Calu3 (cell line): ENCODE measurements around the gene TRDN. TPM values are rescaled to one million over a fixed set of nuclear protein-coding genes. Genes with fewer than 3 reads are reported as not detected.

Source experiments
- BruUV-seq: library from RNA; stranded (reverse); fragments of 400-500 nt; replicated peaks from 2 replicates; lab custom pipeline; 2021; lab: Mats Ljungman, UMichigan
- CTCF ChIA-PET: fragments of 300-600 bp; sonication (Branson Sonifier 250); formaldehyde crosslinking; loops from one replicate; lab custom pipeline; 2022; ENCODE audit warnings: antibody characterized with exemption; lab: Charles Lee
- DNase-seq: peaks from one replicate; pipeline ENCODE4 v3.0.0; 2022
- H3K27ac Mint-ChIP-seq: one replicate; pipeline ENCODE4 v1.8.0; 2022; ENCODE audit warnings: mixed read lengths; ENCODE audit not compliant: unreplicated experiment
- H3K27me3 Mint-ChIP-seq: one replicate; pipeline ENCODE4 v1.8.0; 2022; ENCODE audit warnings: mixed read lengths; ENCODE audit not compliant: unreplicated experiment
- H3K36me3 Mint-ChIP-seq: one replicate; pipeline ENCODE4 v1.8.0; 2022; ENCODE audit warnings: mild to moderate bottlenecking, moderate library complexity, mixed read lengths; ENCODE audit not compliant: insufficient read depth, unreplicated experiment
- H3K4me1 Mint-ChIP-seq: one replicate; pipeline ENCODE4 v1.8.0; 2022; ENCODE audit warnings: mild to moderate bottlenecking, low read depth, mixed read lengths; ENCODE audit not compliant: unreplicated experiment
- H3K4me3 Mint-ChIP-seq: one replicate; pipeline ENCODE4 v1.8.0; 2022; ENCODE audit warnings: mild to moderate bottlenecking, low read depth, moderate library complexity, mixed read lengths; ENCODE audit not compliant: unreplicated experiment
- H3K9me3 Mint-ChIP-seq: one replicate; pipeline ENCODE4 v1.8.0; 2022; ENCODE audit warnings: low read depth, mixed read lengths; ENCODE audit not compliant: unreplicated experiment
- CTCF ChIP-seq: fragments of 200-600 bp; IDR thresholded peaks from one replicate; pipeline ENCODE4 v1.8.0; 2022; ENCODE audit warnings: antibody characterized with exemption; ENCODE audit not compliant: unreplicated experiment
- intact Hi-C: fragments of 100-400 bp; cut with micrococcal nuclease; formaldehyde crosslinking; loops from one replicate; pipeline ENCODE4 v1.10.0; 2022; ENCODE audit not compliant: unreplicated experiment
- total RNA-seq: library from RNA; stranded (reverse); gene quantifications from 2 replicates; pipeline ENCODE4 v1.2.3, GENCODE V29; 2022

TRDN gene
- total RNA-seq, 1 experiment from 2014 or later: not detected

GRCh38 chr6:123632641-123633040 is 4.1 kb downstream of the TRDN start:
- H3K9me3 Mint-ChIP-seq: no peaks in the 10 kb centered on the region
- H3K27ac Mint-ChIP-seq: no peak overlapping the region
- intact Hi-C loops: no loop called here
- CTCF ChIA-PET: no interaction called here
- no peak overlapping the region for H3K4me3 Mint-ChIP-seq
- H3K27me3 Mint-ChIP-seq: no peaks in the 10 kb centered on the region
- BruUV-seq: no TSS peak
- no peaks in the 10 kb centered on the region for H3K36me3 Mint-ChIP-seq
- no peak for TF ChIP-seq CTCF
- no peak for DNase-seq
- H3K4me1 Mint-ChIP-seq: no peaks in the 10 kb centered on the region

DNA sequence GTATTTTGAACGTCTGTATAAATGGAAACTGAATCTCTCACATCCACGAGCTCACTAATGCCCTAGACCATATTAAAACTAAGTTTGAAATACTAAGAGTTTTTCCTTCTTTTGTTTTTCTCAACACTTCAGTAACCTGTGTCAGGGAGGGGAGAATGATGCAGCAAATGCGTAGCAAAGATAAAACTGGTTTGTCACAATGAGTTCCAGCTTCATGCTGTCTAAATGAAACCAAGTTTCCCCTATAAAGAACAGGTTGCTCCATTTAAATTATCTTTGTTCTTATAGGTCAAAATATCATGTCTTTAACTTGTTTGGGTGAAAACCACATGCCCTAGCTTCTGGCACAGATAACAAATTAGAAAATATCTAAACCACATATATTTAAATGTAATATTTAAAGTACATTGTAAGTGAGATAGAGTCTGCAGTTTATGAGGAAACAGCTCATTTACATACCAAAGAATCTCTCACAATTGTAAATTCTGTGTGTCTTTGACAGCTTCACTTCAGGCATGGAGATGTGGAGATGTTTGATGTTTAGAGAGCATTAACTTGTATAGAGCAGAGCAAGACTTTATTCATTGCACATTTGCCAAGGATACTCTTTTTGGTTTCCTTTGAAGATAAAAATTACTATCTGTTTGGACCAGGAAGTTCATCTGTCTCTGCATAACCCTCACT is 7.3 kb downstream of the TRDN start:
- H3K27ac Mint-ChIP-seq: no peak overlapping the region
- H3K4me1 Mint-ChIP-seq: no peaks in the 10 kb centered on the region
- H3K9me3 Mint-ChIP-seq: no peaks in the 10 kb centered on the region
- H3K27me3 Mint-ChIP-seq: no peaks in the 10 kb centered on the region
- no TSS peak for BruUV-seq
- no peak overlapping the region for H3K4me3 Mint-ChIP-seq
- no peak for TF ChIP-seq CTCF
- CTCF ChIA-PET: no interaction called here
- intact Hi-C loops: no loop called here
- DNase-seq: no peak
- H3K36me3 Mint-ChIP-seq: no peaks in the 10 kb centered on the region

- no peak overlapping the region for H3K4me3 Mint-ChIP-seq
- no TSS peak for BruUV-seq
- no peaks in the 10 kb centered on the region for H3K27me3 Mint-ChIP-seq
- H3K36me3 Mint-ChIP-seq: no peaks in the 10 kb centered on the region
- H3K9me3 Mint-ChIP-seq: no peaks in the 10 kb centered on the region
- no peak for TF ChIP-seq CTCF
- CTCF ChIA-PET: no interaction called here
- intact Hi-C loops: no loop called here
- no peak for DNase-seq
- no peaks in the 10 kb centered on the region for H3K4me1 Mint-ChIP-seq
- no peak overlapping the region for H3K27ac Mint-ChIP-seq
Measured at GRCh38 chr6:123625696-123626095, 11.1 kb downstream of the TRDN start.

DNA sequence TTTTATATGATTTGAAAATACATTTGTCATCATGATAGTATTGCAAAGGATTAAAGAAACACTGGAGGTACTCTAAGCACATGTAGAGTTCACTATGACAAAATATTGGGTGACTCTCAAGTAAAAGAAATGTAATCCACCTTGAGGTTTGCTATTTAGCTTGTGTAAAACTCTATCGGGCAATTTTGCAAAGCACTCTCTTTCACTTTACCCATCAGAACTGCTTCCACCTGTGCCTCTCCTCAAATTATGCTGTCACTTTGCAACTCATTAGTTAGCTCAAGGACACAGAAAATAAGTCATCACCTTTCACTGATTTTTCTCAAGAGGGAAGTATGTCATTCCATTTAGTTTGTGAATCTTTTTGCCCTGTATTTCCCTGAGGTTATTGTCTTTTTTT is 14.0 kb downstream of the TRDN start:
- H3K36me3 Mint-ChIP-seq: no peaks in the 10 kb centered on the region
- DNase-seq: no peak
- intact Hi-C loops: no loop called here
- no peaks in the 10 kb centered on the region for H3K27me3 Mint-ChIP-seq
- CTCF ChIA-PET: no interaction called here
- H3K27ac Mint-ChIP-seq: no peak overlapping the region
- no peak overlapping the region for H3K4me3 Mint-ChIP-seq
- no TSS peak for BruUV-seq
- no peaks in the 10 kb centered on the region for H3K9me3 Mint-ChIP-seq
- no peak for TF ChIP-seq CTCF
- H3K4me1 Mint-ChIP-seq: no peaks in the 10 kb centered on the region
